Measurements from ENCODE around the gene SIGLEC1. TPM values are rescaled to one million over a fixed set of nuclear protein-coding genes. Genes with fewer than 3 reads are reported as not detected.

The SIGLEC1 gene
- total RNA-seq, 1 experiment from 2014 or later = not detected

- no peak overlapping the region for H3K27ac Mint-ChIP-seq (ENCODE audit: unreplicated experiment)
- H3K36me3 ChIP-seq (ENCODE audit: control insufficient read depth, insufficient read depth, low read length) = no peaks in the 10 kb centered on the region
- no peaks in the 10 kb centered on the region for H3K9me3 Mint-ChIP-seq (ENCODE audit: unreplicated experiment)
- ChIA-PET CTCF (no interaction called here), POLR2A (no interaction called here)
- no peak for TF ChIP-seq CTCF (IDR thresholded peaks at IDR 0.05; ENCODE audit: insufficient read depth in 1 of 2, low read depth in 1 of 2, low read length in 1 of 2, severe bottlenecking in 1 of 2, unreplicated experiment in 1 of 2)
- DNase-seq = no peak
- no peaks in the 10 kb centered on the region for H3K4me1 Mint-ChIP-seq (ENCODE audit: low read depth, unreplicated experiment)
- no peaks in the 10 kb centered on the region for H3K36me3 Mint-ChIP-seq (ENCODE audit: insufficient read depth, unreplicated experiment)
- H3K27me3 ChIP-seq (replicated peaks; ENCODE audit: control insufficient read depth, insufficient read depth, low read length) = no peaks in the 10 kb centered on the region; the same call in 1 of the 2 replicates
- no peak overlapping the region for H3K4me3 ChIP-seq (ENCODE audit: low read depth, low read length)
- intact Hi-C loops (cut with micrococcal nuclease; ENCODE audit: unreplicated experiment) = no loop called here
- H3K4me1 ChIP-seq = no peaks in the 10 kb centered on the region
- H3K27me3 Mint-ChIP-seq (ENCODE audit: insufficient read depth, unreplicated experiment) = peaks cover 5% of the 10 kb centered on the region
- BruUV-seq (replicated peaks) = no TSS peak
- no peaks in the 10 kb centered on the region for H3K9me3 ChIP-seq
- H3K4me3 Mint-ChIP-seq (ENCODE audit: unreplicated experiment) = no peak overlapping the region
These were observed 44.9 kb downstream of the SIGLEC1 start for GRCh38 chr20:3667434-3668037.

- Histone ChIP-seq H3K4me3 (ENCODE audit: low read depth, low read length) (no peak overlapping the region), H3K36me3 (ENCODE audit: control insufficient read depth, insufficient read depth, low read length) (no peaks in the 10 kb centered on the region), H3K4me1 (no peaks in the 10 kb centered on the region), H3K27me3 (replicated peaks; ENCODE audit: control insufficient read depth, insufficient read depth, low read length) (no peaks in the 10 kb centered on the region), H3K9me3 (no peaks in the 10 kb centered on the region)
- CTCF ChIA-PET = no interaction called here
- intact Hi-C loops (cut with micrococcal nuclease; ENCODE audit: unreplicated experiment) = no loop called here
- Mint-ChIP-seq H3K36me3 (ENCODE audit: insufficient read depth, unreplicated experiment) (no peaks in the 10 kb centered on the region), H3K27ac (ENCODE audit: unreplicated experiment) (no peak overlapping the region), H3K4me3 (ENCODE audit: unreplicated experiment) (no peak overlapping the region), H3K27me3 (ENCODE audit: insufficient read depth, unreplicated experiment) (peaks cover 3% of the 10 kb centered on the region), H3K4me1 (ENCODE audit: low read depth, unreplicated experiment) (no peaks in the 10 kb centered on the region), H3K9me3 (ENCODE audit: unreplicated experiment) (no peaks in the 10 kb centered on the region)
- BruUV-seq (replicated peaks) = no TSS peak
- no peak for DNase-seq
- no peak for TF ChIP-seq CTCF (IDR thresholded peaks at IDR 0.05; ENCODE audit: insufficient read depth in 1 of 2, low read depth in 1 of 2, low read length in 1 of 2, severe bottlenecking in 1 of 2, unreplicated experiment in 1 of 2)
- POLR2A ChIA-PET = no interaction called here
These were observed 48.5 kb downstream of the SIGLEC1 start for GRCh38 chr20:3663858-3664257.

- no peak within 1 kb of the TSS for H3K4me3 Mint-ChIP-seq (ENCODE audit: unreplicated experiment)
- no peaks in the 10 kb centered on the region for H3K36me3 Mint-ChIP-seq (ENCODE audit: insufficient read depth, unreplicated experiment)
- no peak for TF ChIP-seq CTCF (IDR thresholded peaks at IDR 0.05; ENCODE audit: insufficient read depth in 1 of 2, low read depth in 1 of 2, low read length in 1 of 2, severe bottlenecking in 1 of 2, unreplicated experiment in 1 of 2)
These were observed 49.2 kb downstream of the SIGLEC1 start, which contains the start of gene GFRA4 for GRCh38 chr20:3663031-3663701. Gene GFRA4, minus strand, starts transcription at chr20:3663399. Its CDS starts 0 bp downstream, at chr20:3663399.

More at GRCh38 chr20:3663031-3663701, 49.2 kb downstream of the SIGLEC1 start, which contains the start of gene GFRA4:
- H3K4me1 Mint-ChIP-seq (ENCODE audit: low read depth, unreplicated experiment) = no peaks in the 10 kb centered on the region
- Histone ChIP-seq H3K4me1 (no peaks in the 10 kb centered on the region), H3K4me3 (ENCODE audit: low read depth, low read length) (no peak within 1 kb of the TSS), H3K9me3 (no peaks in the 10 kb centered on the region), H3K27me3 (replicated peaks; ENCODE audit: control insufficient read depth, insufficient read depth, low read length) (no peaks in the 10 kb centered on the region), H3K36me3 (ENCODE audit: control insufficient read depth, insufficient read depth, low read length) (no peaks in the 10 kb centered on the region)
- H3K9me3 Mint-ChIP-seq (ENCODE audit: unreplicated experiment) = no peaks in the 10 kb centered on the region
- no peak for DNase-seq
- H3K27ac Mint-ChIP-seq (ENCODE audit: unreplicated experiment) = no peak within 1 kb of the TSS
- H3K27me3 Mint-ChIP-seq (ENCODE audit: insufficient read depth, unreplicated experiment) = peaks cover 3% of the 10 kb centered on the region
- CTCF ChIA-PET = no interaction called here
- BruUV-seq (replicated peaks) = no TSS peak
- POLR2A ChIA-PET = no interaction called here
- intact Hi-C loops (cut with micrococcal nuclease; ENCODE audit: unreplicated experiment) = no loop called here

Other genes with a start within 250 kb of the SIGLEC1 start
- 39.3 and 41.4 TPM in 2 replicates for gene ATRN, start 241.6 kb downstream of the SIGLEC1 start, total RNA-seq (2022)
- not detected in 2 replicates for gene GFRA4, start 49.2 kb downstream of the SIGLEC1 start, total RNA-seq (2022)
- 0.12 and 0.23 TPM in 2 replicates for gene ADAM33, start 30.6 kb downstream of the SIGLEC1 start, total RNA-seq (2022)
- not detected in 2 replicates for gene HSPA12B, start 20.1 kb upstream of the SIGLEC1 start, total RNA-seq (2022)
- gene ADISSP, start 55.2 kb upstream of the SIGLEC1 start, total RNA-seq (2022) = 54.7 and 56.1 TPM in 2 replicates
- not detected in 2 replicates for gene SPEF1, start 68.8 kb upstream of the SIGLEC1 start, total RNA-seq (2022)
- gene CENPB, start 74.1 kb upstream of the SIGLEC1 start, total RNA-seq (2022) = 72.7 and 84.3 TPM in 2 replicates
- gene CDC25B, start 83.7 kb upstream of the SIGLEC1 start, total RNA-seq (2022) = 59.0 and 66.7 TPM in 2 replicates
- gene AP5S1, start 107.9 kb upstream of the SIGLEC1 start, total RNA-seq (2022) = 14.9 and 17.3 TPM in 2 replicates
- gene MAVS, start 134.2 kb upstream of the SIGLEC1 start, total RNA-seq (2022) = 49.3 and 56.4 TPM in 2 replicates
- gene PANK2, start 176.8 kb upstream of the SIGLEC1 start, total RNA-seq (2022) = 55.8 and 58.3 TPM in 2 replicates

All from Caco-2 (cell line).